HG02970 (cell line): Measurements from ENCODE around the gene PSME3.

Experiments used
- ATAC-seq: cut with Tn5 transposase; IDR thresholded peaks from one replicate; pipeline ENCODE4 v1.9.1; 2021; ENCODE audit warnings: mild to moderate bottlenecking, moderate library complexity, moderate number of reproducible peaks; ENCODE audit not compliant: unreplicated experiment, low FRiP score

The PSME3 gene, protein sequence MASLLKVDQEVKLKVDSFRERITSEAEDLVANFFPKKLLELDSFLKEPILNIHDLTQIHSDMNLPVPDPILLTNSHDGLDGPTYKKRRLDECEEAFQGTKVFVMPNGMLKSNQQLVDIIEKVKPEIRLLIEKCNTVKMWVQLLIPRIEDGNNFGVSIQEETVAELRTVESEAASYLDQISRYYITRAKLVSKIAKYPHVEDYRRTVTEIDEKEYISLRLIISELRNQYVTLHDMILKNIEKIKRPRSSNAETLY

GRCh38 chr17:42832934-42833766, at the start of gene PSME3:
Gene PSME3 (plus strand): TSS chr17:42833397. CDS start chr17:42833632, 235 bp downstream.
- ATAC-seq = peak; percentile 80

GRCh38 chr17:42783791-42784138, 49.4 kb upstream of the PSME3 start:
- ATAC-seq = no peak

GRCh38 chr17:42784409-42784808, 48.8 kb upstream of the PSME3 start:
- no peak for ATAC-seq

DNA sequence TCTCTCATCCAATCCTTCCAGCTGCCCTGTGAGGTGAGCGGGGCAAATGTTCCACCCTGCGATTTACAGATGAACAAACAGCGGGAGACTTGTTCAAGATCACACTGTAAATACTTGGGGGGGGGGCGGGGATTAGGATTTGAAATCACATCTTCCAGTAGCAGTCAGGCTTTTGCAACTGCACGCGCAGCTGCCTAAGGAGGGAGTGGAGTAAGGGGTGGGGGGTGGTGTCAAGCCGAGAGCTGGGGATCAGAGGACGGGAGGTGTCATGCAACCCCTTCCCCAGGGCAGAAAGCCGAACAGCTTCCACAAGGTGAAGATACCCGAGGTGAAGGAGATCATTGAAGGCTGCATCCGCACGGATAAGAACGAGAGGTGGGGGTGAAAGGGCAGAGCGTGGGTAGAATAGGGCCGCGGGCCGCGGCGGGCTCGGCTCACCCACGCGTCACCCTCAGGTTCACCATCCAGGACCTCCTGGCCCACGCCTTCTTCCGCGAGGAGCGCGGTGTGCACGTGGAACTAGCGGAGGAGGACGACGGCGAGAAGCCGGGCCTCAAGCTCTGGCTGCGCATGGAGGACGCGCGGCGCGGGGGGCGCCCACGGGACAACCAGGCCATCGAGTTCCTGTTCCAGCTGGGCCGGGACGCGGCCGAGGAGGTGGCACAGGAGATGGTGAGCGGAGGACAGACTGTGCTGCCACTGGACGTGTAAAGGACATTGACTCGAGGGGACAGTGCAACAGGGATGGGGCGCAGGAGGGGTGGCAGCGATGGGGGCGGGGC, 48.2 kb upstream of the PSME3 start:
- no peak for ATAC-seq

DNA sequence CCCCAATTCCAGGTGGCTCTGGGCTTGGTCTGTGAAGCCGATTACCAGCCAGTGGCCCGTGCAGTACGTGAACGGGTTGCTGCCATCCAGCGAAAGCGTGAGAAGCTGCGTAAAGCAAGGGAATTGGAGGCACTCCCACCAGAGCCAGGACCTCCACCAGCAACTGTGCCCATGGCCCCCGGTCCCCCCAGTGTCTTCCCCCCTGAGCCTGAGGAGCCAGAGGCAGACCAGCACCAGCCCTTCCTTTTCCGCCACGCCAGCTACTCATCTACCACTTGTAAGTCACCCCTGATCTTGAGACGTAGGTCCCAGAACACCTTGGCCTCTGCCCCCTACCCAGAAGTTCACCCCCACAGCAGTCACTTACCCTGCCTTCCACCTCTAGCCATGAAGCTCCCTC, 45.9 kb upstream of the PSME3 start:
- no peak for ATAC-seq

GRCh38 chr17:42791948-42792347, 41.2 kb upstream of the PSME3 start:
- no peak for ATAC-seq

GRCh38 chr17:42792545-42792944, 40.7 kb upstream of the PSME3 start:
- ATAC-seq = no peak

DNA sequence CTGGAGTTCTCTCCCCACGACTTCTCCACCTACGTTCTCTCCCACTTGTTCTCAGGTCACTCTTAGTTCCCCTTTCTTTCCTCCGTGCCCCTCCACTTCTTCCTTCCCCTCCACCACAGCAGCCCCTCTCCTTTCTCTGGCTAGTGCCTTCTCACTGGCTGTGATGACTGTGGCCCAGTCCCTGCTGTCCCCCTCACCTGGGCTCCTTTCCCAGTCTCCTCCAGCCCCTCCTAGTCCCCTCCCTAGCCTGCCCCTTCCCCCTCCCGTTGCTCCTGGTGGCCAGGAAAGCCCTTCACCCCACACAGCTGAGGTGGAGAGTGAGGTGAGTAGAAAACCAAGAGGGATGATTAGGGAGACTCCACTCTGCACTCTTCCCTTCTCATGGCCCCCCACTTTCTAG, 38.1 kb upstream of the PSME3 start:
- ATAC-seq = no peak

GRCh38 chr17:42795465-42795864, 37.7 kb upstream of the PSME3 start:
- no peak for ATAC-seq

DNA sequence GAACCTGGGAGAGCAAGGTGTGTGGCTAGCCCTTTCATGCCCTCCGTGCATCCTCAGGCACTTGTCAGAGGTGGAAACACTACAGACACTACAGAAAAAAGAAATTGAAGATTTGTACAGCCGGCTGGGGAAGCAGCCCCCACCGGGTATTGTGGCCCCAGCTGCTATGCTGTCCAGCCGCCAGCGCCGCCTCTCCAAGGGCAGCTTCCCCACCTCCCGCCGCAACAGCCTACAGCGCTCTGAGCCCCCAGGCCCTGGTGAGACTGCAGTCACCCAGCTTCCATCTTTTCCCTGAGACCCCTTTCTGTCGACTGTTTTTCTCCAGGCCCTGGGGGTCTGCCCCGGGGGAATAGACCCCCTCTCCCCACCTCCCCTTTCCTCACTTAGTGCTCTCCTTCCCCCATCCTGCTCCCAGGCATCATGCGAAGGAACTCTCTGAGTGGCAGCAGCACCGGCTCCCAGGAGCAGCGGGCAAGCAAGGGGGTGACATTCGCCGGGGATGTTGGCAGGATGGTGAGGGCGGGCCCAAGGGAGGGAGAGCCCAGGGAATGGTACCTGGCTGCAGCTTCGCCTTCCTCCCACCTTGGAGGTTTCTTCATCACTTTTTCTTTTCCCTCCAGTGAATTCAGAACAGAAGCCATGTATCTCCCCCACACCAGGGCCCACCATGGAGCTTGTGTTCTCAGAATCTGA, 37.0 kb upstream of the PSME3 start:
- ATAC-seq = no peak

DNA sequence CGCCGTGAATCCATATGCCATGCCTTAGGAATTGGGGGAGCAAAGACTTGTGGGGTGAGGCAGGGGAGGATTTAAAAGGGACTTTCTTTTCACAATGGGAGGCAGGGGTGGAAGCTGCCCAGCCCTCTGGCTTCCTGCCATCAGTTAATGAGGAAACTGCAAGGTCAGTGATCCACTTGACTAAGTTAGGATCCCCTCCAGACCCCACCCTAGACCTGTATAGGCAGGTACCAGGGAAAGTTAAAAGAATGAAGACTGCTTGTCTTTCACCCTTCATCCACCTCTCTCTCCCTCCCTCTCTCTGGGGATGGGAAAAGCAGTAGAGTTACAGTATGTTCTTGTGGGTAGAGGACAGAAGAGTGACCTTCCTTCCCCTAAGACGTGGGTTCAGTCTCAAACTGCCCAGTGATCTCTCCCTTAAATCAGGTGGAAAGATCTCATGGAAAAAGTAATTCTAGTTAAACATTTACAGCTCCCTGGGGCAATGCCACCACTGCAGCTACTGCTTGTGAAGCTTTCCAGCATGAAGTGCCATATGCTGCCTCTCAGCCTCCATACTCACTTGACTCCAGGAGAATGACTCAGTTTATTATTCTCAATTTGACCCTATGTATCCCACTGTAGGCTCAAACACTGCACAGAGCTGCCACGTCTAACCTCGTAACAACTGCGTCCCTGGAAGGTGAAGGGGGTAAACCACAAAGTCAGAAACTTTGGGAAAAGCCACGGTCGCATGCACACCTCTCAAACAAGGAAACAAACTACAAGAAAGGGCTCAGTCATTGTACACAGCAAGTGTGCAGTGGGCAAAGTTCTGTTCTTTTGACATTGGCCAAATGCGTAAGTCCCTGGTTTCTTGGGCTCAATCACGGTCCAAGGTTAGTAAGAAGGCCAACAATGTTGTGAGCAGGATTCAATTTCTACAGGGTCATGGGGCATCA, 35.9 kb upstream of the PSME3 start:
- ATAC-seq = no peak

GRCh38 chr17:42798011-42798382, 35.2 kb upstream of the PSME3 start:
- ATAC-seq = no peak

GRCh38 chr17:42798383-42799380, 34.5 kb upstream of the PSME3 start, which contains the start of the genes CNTD1 and COA3:
Gene CNTD1 (plus strand): TSS chr17:42798861. CDS start chr17:42799068, 207 bp downstream.
Gene COA3 (minus strand): TSS chr17:42798704. CDS start chr17:42798681, 23 bp downstream.
- peak; percentile 62 for ATAC-seq

DNA sequence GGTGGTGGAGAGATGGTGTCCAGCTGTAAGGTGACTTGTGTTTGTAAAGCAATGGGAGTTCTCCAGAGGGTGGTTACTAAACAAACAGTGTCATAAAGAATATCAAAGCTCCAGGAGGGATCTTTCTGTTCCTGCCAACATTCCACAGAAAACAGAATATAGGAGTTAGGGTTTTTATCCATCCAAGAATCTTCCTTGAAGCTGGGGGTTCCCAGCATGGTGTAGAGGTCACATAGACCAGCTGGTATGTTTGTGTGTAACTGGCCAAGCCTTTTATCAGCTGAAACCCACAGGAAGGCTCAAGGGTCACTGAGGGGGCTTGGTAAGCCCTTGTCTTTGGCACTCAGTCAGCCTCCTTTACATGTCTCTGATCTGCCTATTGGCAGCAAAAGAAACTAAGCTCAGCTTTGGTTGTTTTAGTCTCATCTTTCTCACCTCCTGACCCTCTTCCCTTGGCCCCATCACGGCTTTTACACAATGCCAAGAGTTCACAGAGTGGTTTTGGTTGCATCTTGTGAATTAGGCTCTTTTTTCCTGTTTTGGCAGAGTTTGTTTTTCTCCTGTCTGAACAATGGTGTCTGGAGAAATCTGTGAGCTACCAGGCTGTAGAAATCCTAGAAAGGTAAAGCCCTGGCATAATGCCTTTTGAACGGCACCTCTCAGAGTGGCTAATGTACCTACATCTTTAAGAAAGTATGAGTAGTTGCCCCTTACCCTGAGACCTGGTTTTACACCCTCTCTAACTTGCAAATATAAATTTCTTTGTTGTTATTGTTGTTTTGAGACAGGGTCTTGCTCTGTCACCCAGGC, 29.9 kb upstream of the PSME3 start:
- ATAC-seq = no peak

GRCh38 chr17:42804918-42805367, 28.3 kb upstream of the PSME3 start:
- ATAC-seq = no peak

- ATAC-seq = no peak
Observed at GRCh38 chr17:42806249-42806648, 26.9 kb upstream of the PSME3 start.

- no peak for ATAC-seq
Observed at GRCh38 chr17:42809250-42809649, 23.9 kb upstream of the PSME3 start.
